ENCODE measurements around the gene S1PR5. TPM values are rescaled to one million over a fixed set of nuclear protein-coding genes. Genes with fewer than 3 reads are reported as not detected.

Gene S1PR5
- total RNA-seq, 4 donors from 2014 or later: 0.84 TPM; not detected in 3

DNA sequence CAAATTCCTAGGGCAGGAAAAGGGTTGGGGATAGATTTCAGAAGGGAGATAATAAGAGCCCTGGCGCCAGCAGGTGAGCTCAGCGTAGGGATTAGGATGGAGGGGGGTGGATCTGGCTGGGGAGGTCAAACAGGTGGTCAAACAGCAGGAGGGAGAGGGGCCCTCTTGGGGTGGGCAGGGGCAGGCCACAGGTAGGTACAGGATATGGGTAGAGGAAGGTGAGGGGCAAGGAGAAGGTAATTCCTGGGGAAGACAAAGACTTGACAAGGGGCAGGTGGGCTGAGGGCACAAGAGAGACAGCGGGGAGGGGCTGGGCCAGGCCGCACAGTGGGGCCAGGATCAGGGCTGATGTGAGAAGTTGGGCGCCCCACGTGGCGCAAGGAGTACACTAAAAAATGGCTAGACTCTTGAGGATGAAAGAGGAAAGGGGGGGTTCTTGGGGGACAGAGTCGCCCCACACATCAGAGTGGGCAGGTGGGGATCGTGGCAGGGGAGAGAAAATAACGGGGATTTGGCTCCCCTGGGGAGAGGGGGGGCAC, 47.9 kb upstream of the S1PR5 start:
- Histone ChIP-seq H3K27ac (peak overlapping the region; percentile 91 to 96 (median 92)), H3K36me3 (peaks cover 0 to 35% (median 9%) of the 10 kb centered on the region in 3 donors), H3K4me3 (peak overlapping the region; percentile 82 to 100 (median 92)), H3K9me3 (no peaks in the 10 kb centered on the region), H3K4me1 (peaks cover 0 to 43% (median 34%) of the 10 kb centered on the region in 4 donors), H3K27me3 (no peaks in the 10 kb centered on the region)
- peak in 1 of 2 donors; percentile 40 for DNase-seq (ENCODE audit: low spot score in 2 of 2)
- TF ChIP-seq EP300 (IDR thresholded peaks at IDR 0.05): no peak
- TF ChIP-seq, protein P1, sequence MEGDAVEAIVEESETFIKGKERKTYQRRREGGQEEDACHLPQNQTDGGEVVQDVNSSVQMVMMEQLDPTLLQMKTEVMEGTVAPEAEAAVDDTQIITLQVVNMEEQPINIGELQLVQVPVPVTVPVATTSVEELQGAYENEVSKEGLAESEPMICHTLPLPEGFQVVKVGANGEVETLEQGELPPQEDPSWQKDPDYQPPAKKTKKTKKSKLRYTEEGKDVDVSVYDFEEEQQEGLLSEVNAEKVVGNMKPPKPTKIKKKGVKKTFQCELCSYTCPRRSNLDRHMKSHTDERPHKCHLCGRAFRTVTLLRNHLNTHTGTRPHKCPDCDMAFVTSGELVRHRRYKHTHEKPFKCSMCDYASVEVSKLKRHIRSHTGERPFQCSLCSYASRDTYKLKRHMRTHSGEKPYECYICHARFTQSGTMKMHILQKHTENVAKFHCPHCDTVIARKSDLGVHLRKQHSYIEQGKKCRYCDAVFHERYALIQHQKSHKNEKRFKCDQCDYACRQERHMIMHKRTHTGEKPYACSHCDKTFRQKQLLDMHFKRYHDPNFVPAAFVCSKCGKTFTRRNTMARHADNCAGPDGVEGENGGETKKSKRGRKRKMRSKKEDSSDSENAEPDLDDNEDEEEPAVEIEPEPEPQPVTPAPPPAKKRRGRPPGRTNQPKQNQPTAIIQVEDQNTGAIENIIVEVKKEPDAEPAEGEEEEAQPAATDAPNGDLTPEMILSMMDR (IDR thresholded peaks at IDR 0.05): peak in 1 of 5 experiments; percentile 28
- 10 to 12% methylated on average over 10 of the region's 10 CpGs for WGBS, 2 donors

- Histone ChIP-seq H3K27ac (no peak overlapping the region), H3K27me3 (no peaks in the 10 kb centered on the region), H3K4me1 (peaks cover 0 to 27% (median 20%) of the 10 kb centered on the region in 4 donors), H3K4me3 (no peak overlapping the region), H3K9me3 (no peaks in the 10 kb centered on the region), H3K36me3 (peaks cover 0 to 60% (median 21%) of the 10 kb centered on the region in 3 donors)
- TF ChIP-seq EP300 (IDR thresholded peaks at IDR 0.05): no peak
- TF ChIP-seq, protein P1 (IDR thresholded peaks at IDR 0.05): no peak
- no peak for TF ChIP-seq POLR2A (IDR thresholded peaks at IDR 0.05)
- no peak for DNase-seq (ENCODE audit: low spot score in 2 of 2)
- WGBS, 2 donors: 85 to 86% methylated on average over 5 of the region's 5 CpGs
Observed at GRCh38 chr19:10562609-10563008, 45.4 kb upstream of the S1PR5 start.

GRCh38 chr19:10560154-10560553, 42.9 kb upstream of the S1PR5 start:
- H3K27ac ChIP-seq: no peak overlapping the region
- TF ChIP-seq, protein P1 (IDR thresholded peaks at IDR 0.05): no peak
- TF ChIP-seq POLR2A (IDR thresholded peaks at IDR 0.05) (no peak), EP300 (IDR thresholded peaks at IDR 0.05) (no peak)
- H3K36me3 ChIP-seq: peaks cover 0 to 84% (median 30%) of the 10 kb centered on the region in 3 donors
- H3K4me1 ChIP-seq: peaks cover 0 to 8% (median 5%) of the 10 kb centered on the region in 4 donors
- no peak overlapping the region for H3K4me3 ChIP-seq
- H3K27me3 ChIP-seq: no peaks in the 10 kb centered on the region
- 89% methylated on average over 7 of the region's 7 CpGs for WGBS, 2 donors
- no peaks in the 10 kb centered on the region for H3K9me3 ChIP-seq
- DNase-seq (ENCODE audit: low spot score in 2 of 2): no peak

DNA sequence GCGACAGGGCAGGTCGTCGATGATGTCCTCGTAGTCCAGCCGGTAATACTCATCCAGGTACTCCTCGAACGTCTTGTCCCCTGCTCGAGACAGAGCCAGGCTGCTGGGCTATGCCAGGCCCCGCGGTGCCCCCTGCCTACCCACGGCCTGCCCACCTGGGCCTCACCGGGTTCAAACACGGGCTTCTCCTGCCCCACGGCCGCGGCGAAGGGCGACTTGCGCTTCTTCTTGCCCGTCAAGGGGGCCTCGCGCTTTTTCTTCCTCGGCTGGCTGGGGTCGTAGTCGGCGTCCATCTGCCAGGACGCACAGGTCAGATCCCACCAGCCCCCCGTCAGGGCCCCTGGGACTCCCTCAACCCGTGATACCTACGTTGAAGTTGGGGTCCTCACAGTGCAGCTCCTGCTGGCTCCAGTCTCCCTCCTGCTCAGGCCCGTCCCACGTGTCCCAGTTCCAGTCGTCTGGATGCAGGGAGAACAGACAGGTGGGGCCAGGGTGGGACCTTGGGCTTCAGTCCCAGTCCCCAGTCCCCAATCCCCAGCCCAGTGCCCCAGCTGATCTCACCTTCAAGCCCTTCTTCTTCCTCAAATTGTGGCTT, 40.5 kb upstream of the S1PR5 start:
- peaks cover 0 to 100% (median 34%) of the 10 kb centered on the region in 3 donors for H3K36me3 ChIP-seq
- H3K27me3 ChIP-seq: no peaks in the 10 kb centered on the region
- H3K4me1 ChIP-seq: peaks cover 0 to 5% (median 0%) of the 10 kb centered on the region in 4 donors
- no peak overlapping the region for H3K27ac ChIP-seq
- no peak for TF ChIP-seq EP300 (IDR thresholded peaks at IDR 0.05)
- TF ChIP-seq, protein P1 (IDR thresholded peaks at IDR 0.05): no peak
- TF ChIP-seq POLR2A (IDR thresholded peaks at IDR 0.05): no peak
- DNase-seq (ENCODE audit: low spot score in 2 of 2): no peak
- no peak overlapping the region for H3K4me3 ChIP-seq
- H3K9me3 ChIP-seq: no peaks in the 10 kb centered on the region
- 93 to 95% methylated on average over 33 of the region's 33 CpGs for WGBS, 2 donors

GRCh38 chr19:10555610-10555973, 38.3 kb upstream of the S1PR5 start:
- peaks cover 0 to 5% (median 0%) of the 10 kb centered on the region in 4 donors for H3K4me1 ChIP-seq
- peaks cover 0 to 6% (median 0%) of the 10 kb centered on the region in 4 donors for H3K9me3 ChIP-seq
- no peak for DNase-seq (ENCODE audit: low spot score in 2 of 2)
- 75 to 82% methylated on average over 7 of the region's 7 CpGs for WGBS, 2 donors
- no peak overlapping the region for H3K27ac ChIP-seq
- H3K4me3 ChIP-seq: no peak overlapping the region
- H3K36me3 ChIP-seq: peaks cover 0 to 100% (median 45%) of the 10 kb centered on the region in 3 donors
- TF ChIP-seq, protein P1 (IDR thresholded peaks at IDR 0.05): no peak
- TF ChIP-seq POLR2A (IDR thresholded peaks at IDR 0.05) (no peak), EP300 (IDR thresholded peaks at IDR 0.05) (no peak)
- H3K27me3 ChIP-seq: no peaks in the 10 kb centered on the region
